H1 (cell line): ENCODE data around the gene COPZ1. TPM values are rescaled to one million over a fixed set of nuclear protein-coding genes. Genes with fewer than 3 reads are reported as not detected.

Experiments
- CTCF ChIA-PET: fragments of 300-600 bp; sonication (Branson Sonifier 250); formaldehyde crosslinking; loops from one replicate; lab custom pipeline; 2021; ENCODE audit not compliant: partially characterized antibody; lab: Charles Lee
- POLR2A ChIA-PET: fragments of 300-600 bp; sonication (Branson Sonifier 250); formaldehyde crosslinking; loops from one replicate; lab custom pipeline; 2021; ENCODE audit warnings: inconsistent platforms; ENCODE audit not compliant: partially characterized antibody; lab: Charles Lee
- DNase-seq, 2 experiments: peaks; one replicate each; pipeline versions ENCODE4 v3.0.0 to v3.0.0-alpha.2; 2010 to 2022; ENCODE audit warnings: low spot score in 2 of 2, low read depth in 1 of 2, mixed read lengths in 1 of 2
- FAIRE-seq: peaks from 2 replicates; lab custom pipeline; 2011; peaks lifted over from hg19 to GRCh38; lab: Jason Lieb, UNC
- H2AFZ ChIP-seq: 2 replicates; pipeline ENCODE4 v1.8.1; 2012; ENCODE audit warnings: low read length, inconsistent platforms
- H2AK5ac ChIP-seq: 2 replicates; pipeline ENCODE4 v1.6.1; 2013; ENCODE audit warnings: low read depth, low read length
- H2BK120ac ChIP-seq: replicated peaks from 2 replicates; pipeline ENCODE3; 2013; ENCODE audit warnings: low read depth, low read length, inconsistent platforms
- H2BK12ac ChIP-seq: 2 replicates; pipeline ENCODE4 v1.6.1; 2013; ENCODE audit warnings: low read depth, low read length
- H2BK15ac ChIP-seq: 2 replicates; pipeline ENCODE4 v1.6.1; 2013; ENCODE audit warnings: low read length
- H2BK20ac ChIP-seq: 2 replicates; pipeline ENCODE4 v1.6.1; 2013; ENCODE audit warnings: low read length
- H2BK5ac ChIP-seq: 2 replicates; pipeline ENCODE4 v1.6.1; 2013; ENCODE audit warnings: low read depth, low read length
- H3K14ac ChIP-seq: 2 replicates; pipeline ENCODE4 v1.6.1; 2013; ENCODE audit warnings: inconsistent platforms; ENCODE audit not compliant: insufficient read length
- H3K18ac ChIP-seq: 2 replicates; pipeline ENCODE4 v1.6.1; 2013; ENCODE audit warnings: low read length; ENCODE audit errors: extremely low read depth
- H3K23ac ChIP-seq: 2 replicates; pipeline ENCODE4 v1.6.1; 2013; ENCODE audit warnings: inconsistent platforms; ENCODE audit not compliant: insufficient read length
- H3K23me2 ChIP-seq: 2 replicates; pipeline ENCODE4 v1.6.1; 2013; ENCODE audit warnings: low read depth, low read length
- H3K27ac ChIP-seq: 2 replicates; pipeline ENCODE4 v1.6.1; 2011; ENCODE audit warnings: low read depth, low read length, inconsistent platforms
- H3K27me3 ChIP-seq, 4 experiments: replicated peaks in 1 of 4; 1 replicate in 1 of 4; 2 replicates in 3 of 4; pipeline versions ENCODE4 v1.6.1 to v1.8.1; 2011 to 2013; ENCODE audit warnings: low read length in 3 of 4, mild to moderate bottlenecking in 3 of 4, inconsistent platforms in 2 of 4, mixed read lengths in 2 of 4, moderate library complexity in 1 of 4; ENCODE audit not compliant: control insufficient read depth in 3 of 4, insufficient read depth in 3 of 4; ENCODE audit errors: extremely low read depth in 1 of 4
- H3K36me3 ChIP-seq, 4 experiments: 2 replicates each; pipeline versions ENCODE4 v1.6.1 to v1.8.1; 2011 to 2013; ENCODE audit warnings: mild to moderate bottlenecking in 4 of 4, low read length in 3 of 4, moderate library complexity in 2 of 4, control low read depth in 1 of 4, inconsistent platforms in 1 of 4; ENCODE audit not compliant: insufficient read depth in 4 of 4, control insufficient read depth in 2 of 4
- H3K4ac ChIP-seq: replicated peaks from 2 replicates; pipeline ENCODE3; 2013; ENCODE audit warnings: low read length, low read depth, mixed read lengths, inconsistent platforms; ENCODE audit not compliant: insufficient read length
- H3K4me1 ChIP-seq, 4 experiments: replicated peaks in 1 of 4; 1 replicate in 1 of 4; 2 replicates in 3 of 4; pipeline versions ENCODE4 v1.6.1 to v1.8.1; 2011 to 2013; ENCODE audit warnings: low read length in 3 of 4, inconsistent platforms in 2 of 4, mixed read lengths in 1 of 4; ENCODE audit not compliant: insufficient read depth in 4 of 4, control insufficient read depth in 3 of 4
- H3K4me2 ChIP-seq, 2 experiments: 2 replicates each; pipeline versions ENCODE4 v1.6.1 to v1.8.1; 2011 to 2013; ENCODE audit warnings: low read depth in 2 of 2, low read length in 2 of 2, control low read depth in 1 of 2, inconsistent platforms in 1 of 2, mild to moderate bottlenecking in 1 of 2; ENCODE audit not compliant: insufficient read depth in 1 of 2
- H3K4me3 ChIP-seq, 4 experiments: fragments of 200-600, 300-600 bp in 1 of 4; sonication (generic), shearing (Covaris generic), sonication (Bioruptor Twin) in 1 of 4; 2 replicates each; pipeline versions ENCODE4 v1.5.1 to v1.8.1; 2011 to 2016; ENCODE audit warnings: low read length in 4 of 4, low read depth in 3 of 4, control low read depth in 2 of 4, inconsistent platforms in 2 of 4, mild to moderate bottlenecking in 2 of 4, mixed read lengths in 1 of 4, moderate library complexity in 1 of 4; ENCODE audit not compliant: insufficient read depth in 2 of 4; ENCODE audit errors: extremely low read depth in 1 of 4
- H3K56ac ChIP-seq: replicated peaks from 2 replicates; pipeline ENCODE3; 2013; ENCODE audit warnings: low read depth, mild to moderate bottlenecking, mixed read lengths, low read length, inconsistent platforms; ENCODE audit not compliant: insufficient read length
- H3K79me1 ChIP-seq: 2 replicates; pipeline ENCODE4 v1.6.1; 2013; ENCODE audit warnings: low read depth, low read length, control low read depth
- H3K79me2 ChIP-seq, 2 experiments: 2 replicates each; pipeline versions ENCODE4 v1.6.1 to v1.8.1; 2012 to 2013; ENCODE audit warnings: low read length in 2 of 2, mild to moderate bottlenecking in 2 of 2, inconsistent platforms in 1 of 2; ENCODE audit not compliant: insufficient read depth in 2 of 2, control insufficient read depth in 1 of 2
- H3K9ac ChIP-seq, 4 experiments: replicated peaks in 1 of 4; 1 replicate in 1 of 4; 2 replicates in 3 of 4; pipeline versions ENCODE4 v1.6.1 to v1.8.1; 2011 to 2013; ENCODE audit warnings: low read depth in 3 of 4, low read length in 3 of 4, control low read depth in 2 of 4, mild to moderate bottlenecking in 2 of 4, moderate library complexity in 2 of 4, inconsistent platforms in 1 of 4; ENCODE audit errors: extremely low read depth in 1 of 4
- H3K9me3 ChIP-seq, 2 experiments: 2 replicates each; pipeline versions ENCODE4 v1.6.1 to v1.8.1; 2012 to 2013; ENCODE audit warnings: mild to moderate bottlenecking in 2 of 2, moderate library complexity in 2 of 2, control low read depth in 1 of 2, inconsistent platforms in 1 of 2, low read depth in 1 of 2, low read length in 1 of 2, mixed read lengths in 1 of 2; ENCODE audit not compliant: insufficient read depth in 2 of 2
- H4K20me1 ChIP-seq, 2 experiments: replicated peaks in 1 of 2; 2 replicates each; pipeline versions ENCODE3 to v1.8.1; 2011 to 2013; ENCODE audit warnings: inconsistent platforms in 2 of 2, low read length in 2 of 2, mild to moderate bottlenecking in 1 of 2; ENCODE audit not compliant: insufficient read depth in 2 of 2, control insufficient read depth in 1 of 2
- H4K5ac ChIP-seq: 2 replicates; pipeline ENCODE4 v1.6.1; 2013; ENCODE audit warnings: low read length, low read depth, mixed read lengths, inconsistent platforms; ENCODE audit not compliant: insufficient read length
- H4K8ac ChIP-seq: 2 replicates; pipeline ENCODE4 v1.8.0; 2013; ENCODE audit warnings: mild to moderate bottlenecking, moderate library complexity, low read length, inconsistent platforms; ENCODE audit not compliant: insufficient read depth; ENCODE audit errors: extremely low read depth
- H4K91ac ChIP-seq: replicated peaks from 2 replicates; pipeline ENCODE3; 2013; ENCODE audit warnings: low read length, mixed read lengths, inconsistent platforms; ENCODE audit not compliant: insufficient read length
- CREB1 ChIP-seq: IDR thresholded peaks from 2 replicates; pipeline ENCODE4 v1.6.1; 2012; ENCODE audit warnings: inconsistent platforms
- CTCF ChIP-seq, 3 experiments: IDR thresholded peaks; 1 replicate in 2 of 3; 2 replicates in 1 of 3; pipeline versions ENCODE4 v1.5.1 to v1.6.1; 2011; ENCODE audit warnings: low read length in 3 of 3, mild to moderate bottlenecking in 3 of 3, inconsistent platforms in 2 of 3, low read depth in 1 of 3, moderate library complexity in 1 of 3; ENCODE audit not compliant: insufficient read depth in 1 of 3; ENCODE audit errors: control extremely low read depth in 1 of 3
- EP300 ChIP-seq, 2 experiments: IDR thresholded peaks; 1 replicate in 1 of 2; 2 replicates in 1 of 2; pipeline ENCODE4 v1.6.1; 2011 to 2012; ENCODE audit warnings: low read depth in 2 of 2, low read length in 2 of 2, mild to moderate bottlenecking in 2 of 2, borderline replicate concordance in 1 of 2, inconsistent platforms in 1 of 2, moderate library complexity in 1 of 2
- HDAC6 ChIP-seq: IDR thresholded peaks from one replicate; pipeline ENCODE4 v1.7.1; 2012; ENCODE audit warnings: low read depth, mild to moderate bottlenecking, inconsistent platforms, low read length, moderate library complexity
- JUND ChIP-seq: IDR thresholded peaks from 2 replicates; pipeline ENCODE4 v1.6.1; 2011; ENCODE audit warnings: mild to moderate bottlenecking, improper control_type of control experiment, low read length
- MAX ChIP-seq: IDR thresholded peaks from 2 replicates; pipeline ENCODE4 v1.6.1; 2012; ENCODE audit warnings: inconsistent platforms
- RNF2 ChIP-seq: fragments of 200-900, 300-1000 bp; sonication (generic); IDR thresholded peaks from 2 replicates; pipeline ENCODE4 v1.7.1; 2016; ENCODE audit warnings: borderline replicate concordance, low read depth, mild to moderate bottlenecking, antibody characterized with exemption, low read length; ENCODE audit not compliant: poor library complexity, severe bottlenecking; ENCODE audit errors: missing control alignments
- RXRA ChIP-seq: IDR thresholded peaks from 2 replicates; pipeline ENCODE4 v1.6.1; 2011; ENCODE audit warnings: low read depth, mild to moderate bottlenecking, low read length, moderate library complexity; ENCODE audit not compliant: insufficient read depth
- TBP ChIP-seq: IDR thresholded peaks from 2 replicates; pipeline ENCODE4 v1.6.1; 2011; ENCODE audit warnings: low read depth, low read length, improper control_type of control experiment
- TEAD4 ChIP-seq: IDR thresholded peaks from 2 replicates; pipeline ENCODE4 v1.6.1; 2012; ENCODE audit warnings: low read depth, low read length, inconsistent platforms, mixed read lengths
- WGBS, 2 experiments: shearing (Covaris generic) in 1 of 2; methylation state at CpG; one replicate each; pipeline versions ENCODE4 v1.1.6 to v1.1.7; 2013 to 2015; ENCODE audit warnings: low lambda C conversion rate in 2 of 2, mixed read lengths in 2 of 2, inconsistent platforms in 1 of 2, low coverage in 1 of 2, missing lambda C conversion rate in 1 of 2; ENCODE audit not compliant: insufficient replicate concordance in 2 of 2, insufficient coverage in 1 of 2, insufficient read length in 1 of 2; ENCODE audit errors: extremely low coverage in 1 of 2, missing lambda C conversion rate in 1 of 2; 5-methylcytosine and 5-hydroxymethylcytosine counted together
- polyA plus RNA-seq, 7 experiments: library from polyadenylated mRNA; depleted of rRNA in 3 of 7; stranded (reverse) in 5 of 7; unstranded in 2 of 7; fragments of >200 nt in 5 of 7; fragments of 200-250 nt in 2 of 7; gene quantifications; 1 replicate in 5 of 7; 2 replicates in 1 of 7; 4 replicates in 1 of 7; pipeline versions ENCODE4 v1.2.1 to v1.2.3, GENCODE V29; 2011 to 2013; ENCODE audit warnings: missing spikeins in 2 of 7, mixed read lengths in 2 of 7
- total RNA-seq: library from RNA; stranded (reverse); fragmentation: NEBNext Ultra II Directional; extraction: Animal tissue kit (Norgen Biotek cat#: 25700); gene quantifications from 2 replicates; pipeline ENCODE4 v1.2.1, GENCODE V29; 2021

Gene COPZ1
- total and polyA plus RNA-seq, 2 of the 8 experiments (the other 6 are each of a cell fraction or from before 2014, with no cell fraction given), result 103 to 133 TPM

- 72% methylated on average over 2 of the region's 3 CpGs; no CpG with 5 or more reads in 1 of the 2 experiments for whole genome bisulfite sequencing, 2 experiments
- Histone ChIP-seq H3K9ac (no peak overlapping the region; a peak in 1 of 7 replicates), H4K8ac (no peak overlapping the region), H3K27ac (peak overlapping the region; percentile 12; the same call in 1 of the 2 replicates), H2BK120ac (peak overlapping the region; percentile 17), H3K9me3 (no peaks in the 10 kb centered on the region), H2BK5ac (no peak overlapping the region), H3K18ac (peak overlapping the region; percentile 55; the same call in 1 of the 2 replicates), H2AFZ (no peak overlapping the region), H3K27me3 (no peaks in the 10 kb centered on the region), H3K4me1 (peaks cover 51 to 62% (median 54%) of the 10 kb centered on the region in 4 experiments), H3K36me3 (peaks cover 0 to 4% (median 1%) of the 10 kb centered on the region in 4 experiments; a peak in 2 of 8 replicates), H2BK12ac (0 out of 2 replicates have a peak overlapping the region, but pooled peaks have one; percentile 18), H3K4me2 (peak overlapping the region; percentile 14 to 76), H3K56ac (no peak overlapping the region), H3K4me3 (0 out of 8 replicates have a peak overlapping the region, but pooled peaks of 1 of the 4 experiments have one; percentile 13), H2AK5ac (no peak overlapping the region), H4K91ac (peak overlapping the region; percentile 1), H3K79me2 (no peaks in the 10 kb centered on the region), H3K23me2 (peaks cover 14% of the 10 kb centered on the region), H3K4ac (peak overlapping the region; percentile 40), H4K5ac (peak overlapping the region; percentile 12), H2BK20ac (no peak overlapping the region), H4K20me1 (peaks cover 0 to 4% of the 10 kb centered on the region in 2 experiments), H3K14ac (no peak overlapping the region), H3K79me1 (0 out of 2 replicates have a peak, but pooled peaks cover 3% of the 10 kb centered on the region), H3K23ac (no peak overlapping the region), H2BK15ac (no peak overlapping the region)
- POLR2A ChIA-PET, result interaction anchor here (1.3 to 1.5 kb wide), 3 partner anchors 12 to 128 kb away, joined by 3 to 16 read pairs (median 5); partner anchors contain the start of genes CBX5 and HNRNPA1
- FAIRE-seq (no peak), DNase-seq (no peak)
- CTCF ChIA-PET, result interaction anchor here (1.1 to 10.5 kb wide), 13 partner anchors 8 to 168 kb away, joined by 3 to 168 read pairs (median 5); partner anchors contain the start of gene COPZ1
- TF ChIP-seq EP300 (IDR thresholded peaks at IDR 0.05; ENCODE audit: borderline replicate concordance in 1 of 2, low read depth in 2 of 2, low read length in 2 of 2) (no peak), TEAD4 (no peak), RXRA (no peak), TBP (no peak), JUND (no peak), CREB1 (no peak), RNF2 (no peak), CTCF (IDR thresholded peaks at IDR 0.05; ENCODE audit: control extremely low read depth in 1 of 3, insufficient read depth in 1 of 3, low read depth in 1 of 3, low read length in 3 of 3) (no peak), HDAC6 (no peak), MAX (no peak)
Observed at GRCh38 chr12:54387114-54387467, 62.2 kb downstream of the COPZ1 start.
